Measurements from ENCODE around the gene TMEM271. TPM values are rescaled to one million over a fixed set of nuclear protein-coding genes. Genes with fewer than 3 reads are reported as not detected.

Gene TMEM271
- total RNA-seq, 1 donor from 2014 or later = not detected

DNA sequence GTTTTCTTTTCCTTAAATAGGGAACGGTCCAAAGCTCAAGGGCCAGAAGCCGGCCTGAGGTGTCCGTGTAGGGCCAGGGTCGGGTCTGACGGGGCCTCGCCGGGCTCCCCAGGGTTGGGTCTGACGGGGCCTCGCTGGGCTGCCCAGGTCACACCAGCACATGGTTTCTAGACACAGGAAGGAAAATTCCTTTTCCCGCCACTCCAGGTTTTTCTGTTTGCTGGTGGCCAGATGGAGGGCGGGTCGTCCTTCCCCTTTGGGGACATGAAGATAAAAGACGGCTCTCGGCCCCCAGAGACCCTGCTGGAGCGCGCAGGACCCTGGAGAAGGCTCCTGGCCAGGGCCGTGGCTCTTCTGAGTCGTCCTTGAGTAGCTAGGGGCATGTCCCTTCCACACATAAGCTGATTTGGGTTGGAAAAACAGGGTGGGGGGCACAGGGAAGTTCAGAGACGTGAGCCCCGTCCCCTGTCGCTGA lies 42.0 kb downstream of the TMEM271 start:
- no peak for DNase-seq (ENCODE audit: low read depth in 2 of 2)

DNA sequence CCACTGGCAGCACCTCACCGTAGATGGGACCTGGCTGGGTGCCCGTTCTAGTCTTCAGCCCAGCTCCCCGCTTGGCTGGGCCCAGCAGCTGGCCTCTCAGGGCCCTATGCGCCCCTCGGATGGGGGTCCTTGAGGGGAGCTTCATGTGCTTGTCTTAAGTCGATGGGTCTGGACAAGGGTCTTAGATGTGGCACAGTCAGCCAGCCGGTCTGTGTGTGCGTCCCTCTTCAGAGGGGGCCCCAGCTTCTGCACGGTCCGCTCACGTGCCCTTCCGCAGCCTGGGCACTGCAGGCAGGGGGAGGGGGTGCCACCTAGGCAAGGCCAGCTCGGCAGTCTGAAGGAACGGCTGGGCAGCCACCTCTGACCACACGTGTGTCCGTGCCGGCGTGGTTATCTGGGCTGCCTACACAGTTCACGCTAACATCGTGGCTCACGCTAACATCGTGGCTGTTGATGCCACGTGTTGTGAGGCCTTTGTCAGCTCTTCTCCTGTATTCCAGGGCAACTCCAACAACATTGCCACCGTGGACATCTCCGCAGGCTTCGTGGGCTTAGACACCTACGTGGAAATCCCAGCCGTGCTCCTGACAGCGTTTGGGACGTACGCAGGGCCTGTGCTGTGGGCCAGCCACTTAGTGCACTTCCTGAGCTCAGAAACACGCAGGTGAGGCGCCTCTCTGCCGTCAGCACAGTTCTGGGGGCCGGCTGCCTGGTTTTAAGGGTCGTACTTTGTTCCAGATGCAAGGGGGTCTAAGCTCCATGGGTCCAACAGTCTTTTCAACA lies 42.6 kb downstream of the TMEM271 start:
- DNase-seq (ENCODE audit: low read depth in 2 of 2) = no peak

DNA sequence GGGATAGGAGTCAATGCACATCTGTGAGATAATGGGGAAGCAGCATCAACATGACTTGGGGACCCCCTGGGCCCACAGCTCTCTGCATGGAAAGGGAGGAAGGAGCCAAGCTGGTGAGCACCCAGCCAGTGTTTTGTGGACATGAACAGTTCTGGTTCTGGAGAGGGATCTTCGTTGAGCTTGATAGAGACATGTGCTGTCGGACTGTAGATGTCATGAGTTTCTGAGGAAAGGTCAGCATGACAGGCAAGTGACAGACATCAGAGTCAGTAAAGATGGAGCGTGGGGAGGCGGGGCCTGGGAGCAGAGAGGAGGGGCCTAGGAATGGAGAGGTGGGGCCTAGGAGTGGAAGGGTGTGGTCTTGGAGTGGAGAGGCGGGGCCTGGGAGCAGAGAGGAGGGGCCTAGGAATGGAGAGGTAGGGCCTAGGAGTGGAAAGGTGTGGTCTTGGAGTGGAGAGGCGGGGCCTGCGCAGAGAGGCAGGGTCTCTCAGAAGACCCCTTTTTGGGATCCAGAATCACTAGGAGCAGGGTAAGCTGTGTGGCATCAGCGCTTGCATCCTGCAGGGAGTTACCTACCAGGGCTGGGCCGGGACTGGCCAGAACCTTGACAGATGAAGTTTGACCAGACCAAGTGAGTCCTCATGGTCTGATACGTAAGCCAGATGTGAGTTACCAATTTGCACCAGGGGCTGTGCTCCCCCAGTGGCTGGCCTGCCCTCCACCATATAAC lies 43.3 kb downstream of the TMEM271 start:
- no peak for DNase-seq (ENCODE audit: low read depth in 2 of 2)

DNA sequence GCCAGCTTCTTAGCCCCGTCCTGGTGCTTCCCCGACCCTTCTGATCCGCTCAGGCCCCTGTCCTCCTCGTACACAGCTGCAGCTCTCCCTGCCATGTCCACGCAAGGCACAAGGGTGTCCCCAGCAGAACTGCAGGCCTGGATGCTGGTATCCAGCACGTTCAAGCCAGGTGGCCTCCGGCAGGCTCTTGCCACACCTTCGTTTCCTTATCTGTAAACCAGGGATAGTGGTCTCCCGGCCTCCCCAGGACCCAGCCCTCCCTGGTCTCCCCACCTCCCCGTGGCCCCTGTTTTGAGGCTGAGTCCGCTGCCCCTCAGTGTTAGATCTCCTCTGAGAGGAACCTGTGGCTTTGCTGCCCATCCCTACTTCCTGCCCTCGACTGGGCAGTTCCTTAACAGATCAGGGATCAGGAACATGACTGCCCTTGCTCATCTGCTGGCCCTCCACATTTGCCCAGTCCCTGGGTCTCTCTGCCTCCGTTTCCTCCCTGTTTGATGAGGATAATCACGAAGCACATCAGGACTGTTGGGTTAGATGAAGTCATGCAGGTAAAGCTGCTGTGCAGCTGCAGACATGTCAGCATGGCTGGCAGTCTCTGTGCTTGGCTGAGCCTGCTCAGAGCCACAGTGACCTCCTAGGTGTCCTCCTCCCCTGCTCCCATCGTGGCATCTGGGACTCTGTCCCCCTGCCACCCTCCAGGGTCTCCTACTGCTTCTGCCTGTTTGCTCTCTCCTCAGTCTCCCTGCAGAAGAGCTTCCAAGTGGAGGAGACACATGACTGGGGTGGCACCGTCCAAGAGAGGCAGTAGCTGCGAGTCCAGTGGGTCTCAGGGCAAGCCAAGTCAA lies 44.2 kb downstream of the TMEM271 start:
- DNase-seq (ENCODE audit: low read depth in 2 of 2) = no peak

DNA sequence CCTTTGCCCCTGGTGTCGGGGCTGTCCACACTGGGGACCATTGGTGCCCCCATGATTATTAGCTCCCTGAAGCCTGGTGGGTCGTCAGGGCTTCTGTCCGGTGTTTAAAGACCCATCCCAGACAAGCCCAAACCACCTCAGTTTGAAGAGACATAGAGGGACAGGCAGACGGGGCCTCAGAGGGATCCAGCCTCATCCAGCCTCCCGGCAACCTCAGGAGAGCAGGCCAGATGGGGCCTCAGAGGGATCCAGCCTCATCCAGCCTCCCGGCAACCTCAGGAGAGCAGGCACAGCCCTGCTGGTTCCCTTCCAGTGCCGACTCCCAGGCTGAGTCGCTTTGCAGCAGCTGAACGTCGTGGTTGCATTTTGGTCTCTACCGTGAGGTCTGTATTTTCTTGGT lies 45.0 kb downstream of the TMEM271 start:
- DNase-seq (ENCODE audit: low read depth in 2 of 2) = no peak

DNA sequence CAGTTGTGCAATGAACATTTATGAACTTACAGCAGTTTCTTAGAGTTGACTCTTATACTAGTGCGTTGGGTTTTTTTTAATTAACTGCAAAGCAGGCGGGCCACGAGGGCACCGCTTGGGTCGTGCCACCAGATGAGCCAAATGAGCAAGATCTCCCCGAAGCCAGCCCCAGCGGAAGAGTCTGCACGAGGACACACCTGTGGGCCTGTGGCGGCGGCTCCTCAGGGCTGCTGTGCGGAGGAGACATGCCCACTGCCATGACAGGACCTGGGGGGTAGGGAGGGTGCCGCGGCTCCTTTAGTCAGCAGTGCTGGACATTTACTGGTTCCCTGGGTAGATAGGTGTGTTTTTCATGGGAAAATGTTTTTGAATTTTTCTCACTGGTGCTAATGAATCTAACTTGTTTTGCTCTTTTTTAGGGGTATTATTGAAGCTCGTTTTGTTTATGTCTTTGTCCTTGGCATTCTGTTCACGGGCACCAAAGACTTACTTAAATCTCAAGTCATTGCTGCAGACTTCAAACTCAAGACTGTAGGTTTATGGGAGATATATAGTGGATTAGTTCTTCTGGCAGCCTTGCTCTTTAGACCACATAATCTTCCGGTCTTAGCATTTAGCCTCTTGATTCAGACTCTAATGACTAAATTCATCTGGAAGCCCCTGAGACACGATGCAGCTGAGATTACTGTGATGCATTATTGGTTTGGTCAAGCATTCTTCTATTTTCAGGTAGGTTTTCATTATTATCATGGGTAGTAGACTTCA lies 45.9 kb downstream of the TMEM271 start:
- DNase-seq (ENCODE audit: low read depth in 2 of 2) = no peak

DNA sequence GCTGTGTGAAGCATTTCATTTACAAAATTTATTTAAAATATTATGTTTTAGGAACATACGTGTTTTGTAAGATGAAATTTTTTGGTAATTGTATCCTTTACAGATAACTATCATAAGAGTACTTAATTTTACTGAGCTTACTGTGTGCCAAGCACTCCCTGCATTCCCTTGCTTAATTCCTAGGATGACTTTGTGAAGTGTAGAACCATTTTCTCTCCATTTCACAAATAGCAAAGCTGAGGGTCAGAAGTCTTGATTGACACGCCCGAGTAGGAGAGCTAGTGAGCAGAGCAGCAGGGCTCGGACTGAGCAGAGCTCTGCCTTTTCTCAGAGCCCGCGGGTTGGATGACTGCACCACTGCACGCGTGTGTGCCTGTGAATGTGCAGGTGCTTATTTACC lies 46.5 kb downstream of the TMEM271 start:
- DNase-seq (ENCODE audit: low read depth in 2 of 2) = no peak

DNA sequence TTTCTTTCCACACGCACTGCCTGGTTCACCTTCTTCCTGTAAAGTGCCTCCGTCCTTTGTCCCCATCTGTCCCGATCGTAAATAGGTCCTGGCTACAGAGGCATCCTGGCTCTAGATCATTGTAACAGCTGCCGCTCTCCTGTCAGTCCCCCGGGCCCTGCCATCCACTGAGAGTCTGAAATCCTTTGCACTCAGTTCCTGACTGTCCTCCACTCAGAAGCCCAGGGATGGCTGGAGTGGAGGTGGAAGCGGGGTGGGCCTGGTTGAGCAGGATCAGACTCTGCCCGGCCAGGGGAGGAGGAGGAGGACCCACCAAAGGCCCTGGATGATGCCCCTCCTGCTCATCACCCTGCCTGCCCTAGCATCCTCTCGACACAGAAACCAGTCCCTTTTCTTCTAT lies 47.3 kb downstream of the TMEM271 start:
- DNase-seq (ENCODE audit: low read depth in 2 of 2) = no peak

DNA sequence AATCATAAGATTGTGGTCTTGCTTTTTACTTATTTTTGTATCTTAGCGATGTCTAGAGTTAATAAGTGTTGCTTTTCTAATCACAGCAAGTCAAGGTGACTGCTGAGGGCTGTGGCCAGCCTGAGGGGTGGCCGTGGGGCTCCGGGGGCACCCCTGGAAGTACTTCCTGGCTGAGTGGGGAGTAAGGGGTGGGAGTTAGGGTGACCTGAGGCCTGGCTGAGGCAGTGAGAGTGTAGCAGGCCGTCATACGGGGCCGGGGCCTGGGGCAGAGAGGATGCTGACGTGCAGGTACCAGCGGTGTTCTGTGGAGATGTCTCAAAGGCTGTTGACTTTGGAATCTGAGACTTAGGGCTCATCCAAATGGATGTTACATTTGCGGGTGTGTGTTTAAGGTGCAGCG lies 47.8 kb downstream of the TMEM271 start:
- no peak for DNase-seq (ENCODE audit: low read depth in 2 of 2)

DNA sequence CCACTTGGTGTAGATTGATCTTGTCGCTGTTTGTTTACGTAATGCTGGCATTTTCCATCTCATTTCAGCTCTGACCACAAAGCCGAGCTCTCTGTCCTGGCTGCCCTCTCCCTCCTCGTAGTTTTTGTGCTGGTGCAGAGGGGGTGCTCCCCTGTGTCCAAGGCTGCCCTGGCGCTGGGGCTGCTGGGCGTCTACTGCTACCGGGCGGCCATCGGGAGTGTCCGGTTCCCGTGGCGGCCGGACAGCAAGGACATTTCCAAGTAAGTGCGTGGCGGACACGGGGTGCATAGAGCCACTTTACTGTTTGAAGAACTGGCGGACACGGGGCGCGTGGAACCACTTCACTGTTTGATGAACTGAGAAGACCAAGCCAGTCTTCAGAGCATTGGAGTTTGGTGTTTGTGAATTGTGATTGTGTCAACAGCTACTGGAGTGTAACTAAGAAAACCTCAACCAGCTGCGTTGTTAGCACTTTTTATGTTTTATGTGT lies 49.1 kb downstream of the TMEM271 start:
- DNase-seq (ENCODE audit: low read depth in 2 of 2) = no peak

DNA sequence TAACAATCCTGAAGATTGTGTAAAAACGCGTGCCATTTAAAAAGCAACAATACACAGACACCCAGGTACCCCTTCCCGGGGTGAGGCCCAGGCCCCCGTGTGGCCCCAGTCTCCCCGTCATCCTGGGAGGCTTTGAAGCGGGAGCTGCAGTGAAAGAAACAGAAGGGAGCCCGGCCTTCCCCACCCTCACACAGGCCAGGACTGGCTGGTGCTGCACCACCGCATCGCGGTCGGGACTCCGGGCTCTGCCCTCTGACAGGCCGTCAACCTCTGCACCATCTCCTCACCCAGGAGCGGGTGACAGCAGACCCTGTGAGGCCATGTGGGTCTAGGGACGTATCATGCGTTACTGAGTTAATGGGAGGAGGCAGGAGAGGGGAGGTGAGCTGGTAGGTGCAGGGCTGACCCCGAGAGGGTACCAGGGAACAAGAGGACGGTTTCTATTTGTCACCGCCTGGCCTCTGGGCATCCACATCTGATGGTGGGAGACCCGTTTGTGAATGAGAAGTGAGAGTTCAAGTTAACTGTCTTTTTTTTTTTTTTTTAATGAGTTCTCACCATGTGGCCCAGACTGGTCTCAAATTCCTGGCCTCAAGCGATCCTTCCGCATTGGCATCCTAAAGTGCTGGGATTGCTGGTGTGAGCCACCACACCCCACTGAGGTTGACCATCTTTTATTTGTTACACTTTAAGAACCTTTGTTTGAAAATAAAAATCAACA lies 49.7 kb downstream of the TMEM271 start:
- no peak for DNase-seq (ENCODE audit: low read depth in 2 of 2)

DNA sequence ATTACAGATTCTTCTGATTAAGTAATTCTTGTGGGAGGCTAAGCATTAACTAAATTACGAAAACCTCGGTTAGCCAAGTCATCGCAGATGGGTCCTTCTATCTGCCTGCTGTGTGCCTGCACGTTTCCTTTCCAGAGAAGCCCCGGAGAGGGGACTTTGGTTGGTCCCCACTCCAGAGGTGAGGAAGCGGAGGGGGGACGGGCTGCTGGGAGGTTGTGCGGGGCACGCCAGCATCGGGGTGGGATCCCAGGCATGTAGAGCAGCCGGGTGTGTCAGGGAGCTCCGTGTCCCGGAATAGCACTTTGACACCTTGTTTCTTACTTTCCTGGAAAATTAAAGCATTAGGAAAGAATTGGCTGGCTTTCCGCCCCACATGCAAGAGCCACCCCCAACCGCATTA lies 50.4 kb downstream of the TMEM271 start:
- DNase-seq (ENCODE audit: low read depth in 2 of 2) = no peak

DNA sequence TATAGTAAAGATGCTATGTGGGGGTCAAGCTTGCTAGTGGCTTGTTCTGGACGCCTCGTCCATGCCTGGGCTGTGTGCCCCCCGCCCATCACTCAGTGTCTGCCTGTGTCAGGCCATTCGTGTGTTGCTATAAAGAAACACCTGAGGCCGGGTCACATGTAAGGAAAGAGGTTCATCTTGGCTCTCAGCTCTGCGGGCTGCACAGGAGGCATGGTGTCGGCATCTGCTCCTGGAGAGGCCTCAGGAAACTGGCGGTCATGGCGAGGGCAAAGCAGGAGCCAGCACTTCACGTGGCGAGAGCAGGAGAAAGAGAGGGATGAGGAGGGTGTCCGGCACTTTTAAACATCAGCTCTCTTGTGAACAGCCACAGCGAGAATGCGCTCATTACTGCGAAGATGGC lies 51.9 kb downstream of the TMEM271 start:
- DNase-seq (ENCODE audit: low read depth in 2 of 2) = no peak

Other genes starting within 250 kb of the TMEM271 start
- 7.7 and 8.2 TPM in 2 replicates for gene ZNF141, start 238.5 kb downstream of the TMEM271 start, total RNA-seq
- 23.7 and 25.9 TPM in 2 replicates for gene ZNF721, start 77.1 kb downstream of the TMEM271 start, total RNA-seq
- 30.3 and 42.4 TPM in 2 replicates for gene PIGG, start 77.1 kb downstream of the TMEM271 start, total RNA-seq
- gene PDE6B, start 49.3 kb upstream of the TMEM271 start, total RNA-seq = 3.2 and 9.5 TPM in 2 replicates
- gene ATP5ME, start 98.0 kb upstream of the TMEM271 start, total RNA-seq = 141 and 209 TPM in 2 replicates
- 11.2 and 16.7 TPM in 2 replicates for gene MYL5, start 98.2 kb upstream of the TMEM271 start, total RNA-seq
- 4.4 and 9.7 TPM in 2 replicates for gene SLC49A3, start 112.9 kb upstream of the TMEM271 start, total RNA-seq
- 33.2 and 49.9 TPM in 2 replicates for gene PCGF3, start 129.5 kb upstream of the TMEM271 start, total RNA-seq
- gene CPLX1, start 249.8 kb upstream of the TMEM271 start, total RNA-seq = under 0.01 TPM in 1 of 2 replicates, not detected in the other

Measured in dermis microvascular lymphatic vessel endothelial cell (primary cell).